ENCODE data around the gene KLF6.

KLF6 gene

DNA sequence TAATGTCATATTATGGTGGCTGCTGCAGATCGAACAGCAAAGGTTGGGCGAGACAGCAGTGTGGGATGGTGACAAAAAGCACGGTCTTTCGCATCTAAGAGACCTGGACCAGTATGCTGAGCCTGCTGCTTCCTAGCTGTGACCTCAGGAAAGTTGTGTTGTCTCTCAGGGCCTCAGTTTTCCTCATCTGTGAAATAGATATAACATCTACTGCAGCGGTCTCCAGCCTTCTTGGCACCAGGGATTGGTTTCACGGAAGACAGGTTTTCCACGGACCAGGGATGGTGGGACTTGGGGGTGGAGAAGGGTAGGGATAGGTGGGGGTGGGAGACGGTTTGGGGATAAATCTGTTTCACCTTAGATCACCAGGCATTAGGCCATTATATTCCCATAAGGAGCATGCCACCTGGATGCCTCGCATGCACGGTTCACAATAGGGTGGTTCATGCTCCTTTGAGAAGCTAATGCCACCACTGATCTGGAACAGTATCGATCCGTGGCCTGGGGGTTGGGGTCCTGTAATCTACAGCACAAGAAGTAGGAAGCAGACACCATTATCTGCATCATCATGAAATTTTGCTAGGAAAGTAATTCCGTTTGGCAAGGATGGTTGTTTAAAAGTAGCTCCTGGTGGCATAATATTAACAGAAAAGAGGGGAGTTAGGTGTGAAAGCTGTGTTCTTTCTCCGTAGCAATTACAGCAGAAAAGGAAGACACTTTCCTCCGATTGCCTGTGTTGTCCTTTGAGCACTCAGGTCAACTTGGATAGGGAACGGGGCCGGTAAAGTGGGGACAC lies 10.8 kb downstream of the KLF6 start:
- no peak for DNase-seq

DNA sequence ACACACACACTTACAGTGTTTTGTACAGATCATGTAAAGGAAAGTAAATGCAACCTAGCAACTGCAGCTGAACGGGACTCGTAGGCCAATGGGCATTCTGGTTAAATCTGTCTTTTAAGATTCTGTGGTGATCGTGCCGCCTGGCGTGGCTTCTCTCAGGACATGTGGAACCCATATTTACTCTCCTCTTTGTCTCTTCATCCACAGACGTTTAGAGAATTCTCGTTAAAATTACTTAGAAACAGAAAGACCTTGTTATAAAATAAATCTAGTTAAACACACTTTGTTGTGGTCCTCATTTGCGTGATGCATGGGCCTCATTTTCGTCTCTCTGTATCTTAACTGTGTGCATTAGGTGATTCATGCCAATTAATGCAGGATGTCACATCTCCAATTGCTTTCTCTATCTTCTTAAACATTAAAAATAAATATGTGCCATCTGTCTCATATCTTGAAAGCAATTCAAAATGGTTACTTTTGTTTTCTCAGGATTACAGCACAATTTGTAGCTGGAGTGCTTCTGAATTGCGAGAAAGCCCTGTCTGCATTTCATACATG lies 11.5 kb downstream of the KLF6 start:
- no peak for DNase-seq

DNA sequence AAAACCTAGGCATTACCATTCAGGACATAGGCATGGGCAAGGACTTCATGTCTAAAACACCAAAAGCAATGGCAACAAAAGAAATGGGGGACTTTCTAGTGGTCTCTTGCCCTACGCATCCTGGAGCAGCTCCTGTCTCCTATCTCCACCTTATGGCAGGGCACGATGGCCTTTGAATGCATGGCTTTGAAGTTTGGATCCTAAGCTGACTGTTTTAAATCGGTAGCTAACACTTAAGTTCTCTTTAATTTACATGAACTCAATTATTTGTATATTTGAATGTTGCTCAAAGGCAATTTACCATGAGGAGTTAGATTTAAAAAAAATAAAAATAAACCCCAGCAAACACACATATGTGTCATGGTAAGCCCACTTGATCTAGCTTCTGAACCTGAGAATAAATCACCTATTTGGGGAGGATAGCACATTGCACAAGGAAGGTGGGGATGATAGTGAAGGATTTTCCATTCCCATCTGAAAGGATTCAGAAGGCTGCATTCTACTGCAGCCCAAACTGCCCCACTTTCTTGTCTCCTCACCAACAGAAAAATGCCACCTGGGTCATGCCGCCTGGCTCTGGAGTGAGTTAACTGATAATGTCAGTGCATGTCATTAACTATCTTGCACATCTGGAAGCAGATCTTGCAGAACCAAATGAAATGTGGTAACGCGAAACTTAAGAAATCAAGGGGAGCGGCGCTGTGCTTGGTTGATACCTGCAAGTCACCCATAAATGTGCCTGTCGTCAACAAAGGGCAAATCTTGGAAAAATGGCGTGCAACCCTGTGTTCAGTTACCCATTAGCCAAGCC lies 12.4 kb downstream of the KLF6 start:
- DNase-seq: no peak

DNA sequence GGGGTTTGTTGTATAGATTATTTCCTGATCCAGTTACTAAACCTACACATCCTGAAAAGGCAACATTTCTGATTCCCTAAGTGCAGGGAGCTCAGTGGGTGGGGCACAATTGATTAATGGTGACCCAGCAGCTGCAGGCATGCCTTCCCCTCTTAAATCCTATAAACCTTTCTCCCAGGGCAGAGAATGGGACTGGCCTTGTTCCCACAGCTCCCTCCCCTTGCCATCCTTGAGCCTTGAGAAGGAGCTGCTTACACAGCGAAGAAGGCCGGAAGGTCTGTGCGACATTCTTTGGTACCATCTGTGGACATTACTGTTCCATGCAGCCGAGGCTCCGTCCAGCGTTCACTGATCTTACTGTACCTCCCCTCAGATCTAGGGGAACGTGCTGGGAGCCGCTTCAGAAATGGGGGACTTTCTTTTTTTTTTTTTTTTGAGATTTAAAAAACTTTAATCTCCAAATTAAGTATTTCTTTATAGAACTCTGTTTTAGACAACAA lies 14.3 kb downstream of the KLF6 start:
- no peak for DNase-seq

DNA sequence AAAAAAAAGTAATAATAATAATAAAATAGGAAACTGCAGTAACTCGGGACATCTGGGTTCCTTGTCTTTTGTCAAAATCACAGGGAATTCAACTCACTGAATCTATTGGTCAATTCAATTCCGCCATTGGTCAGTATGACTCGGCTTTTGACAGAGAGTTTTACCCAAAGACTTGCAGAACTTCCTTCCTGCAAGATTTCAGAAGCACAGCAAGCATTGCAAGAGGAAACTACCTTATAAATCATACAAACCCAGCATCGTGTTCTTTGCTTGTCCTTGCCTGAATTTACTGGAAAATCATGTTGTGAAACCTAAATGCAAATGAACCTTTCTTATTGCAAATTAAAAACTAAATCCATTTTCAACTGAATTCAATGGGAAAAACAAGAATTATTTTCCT lies 15.5 kb downstream of the KLF6 start:
- DNase-seq: no peak

DNA sequence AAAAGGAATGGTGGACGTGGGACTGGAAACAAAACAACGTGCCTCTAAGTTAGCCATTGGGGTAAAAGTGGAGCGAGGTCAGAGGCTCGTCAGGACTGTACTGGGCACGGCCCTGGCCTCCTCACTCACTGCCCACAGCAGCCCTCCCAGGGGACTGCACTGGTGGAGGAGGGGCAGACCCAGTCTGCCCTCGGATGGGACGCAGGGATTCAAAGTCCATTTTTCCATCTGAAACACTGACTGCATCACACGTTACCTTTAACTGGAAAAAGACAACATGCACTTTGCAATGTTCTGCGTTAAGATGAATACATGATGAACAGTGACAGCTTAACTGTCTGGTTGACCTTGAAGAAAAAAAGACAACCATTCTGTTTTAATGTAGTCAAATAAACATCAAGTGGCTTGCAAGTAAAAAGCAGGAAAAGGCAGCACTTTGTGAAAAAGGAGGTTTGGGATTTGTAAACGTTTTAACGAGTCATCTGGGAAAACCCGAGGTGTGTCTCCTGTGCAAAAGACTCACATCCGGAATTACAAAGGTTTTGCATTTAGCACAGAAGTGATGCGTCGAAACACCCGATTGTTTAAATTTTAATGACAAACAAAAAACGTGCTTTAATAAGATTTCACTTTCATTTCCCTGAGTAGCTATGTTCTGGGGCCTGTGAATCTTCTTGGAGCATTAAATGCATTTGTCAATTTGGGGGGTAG lies 18.8 kb downstream of the KLF6 start:
- no peak for DNase-seq

DNA sequence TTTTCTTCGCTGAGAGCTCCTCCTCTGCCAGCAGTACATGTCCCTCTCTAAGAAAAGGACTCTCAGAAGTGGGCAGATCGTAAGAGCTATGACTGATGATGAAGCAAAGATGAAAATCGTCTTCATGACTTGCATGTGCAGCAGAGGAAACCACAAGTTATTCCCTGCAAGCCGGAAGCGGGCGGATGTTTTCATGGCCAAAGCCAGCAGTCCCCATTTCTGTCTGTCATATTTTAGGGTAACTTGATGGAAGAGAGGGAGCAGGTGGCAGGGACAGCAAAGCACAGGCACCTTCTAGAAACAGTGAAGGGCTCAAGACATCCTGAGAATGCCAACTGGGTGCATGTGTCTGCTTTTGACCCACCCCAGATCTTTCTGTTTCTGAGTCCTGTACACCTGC lies 19.9 kb downstream of the KLF6 start:
- peak; percentile 60 for DNase-seq

DNA sequence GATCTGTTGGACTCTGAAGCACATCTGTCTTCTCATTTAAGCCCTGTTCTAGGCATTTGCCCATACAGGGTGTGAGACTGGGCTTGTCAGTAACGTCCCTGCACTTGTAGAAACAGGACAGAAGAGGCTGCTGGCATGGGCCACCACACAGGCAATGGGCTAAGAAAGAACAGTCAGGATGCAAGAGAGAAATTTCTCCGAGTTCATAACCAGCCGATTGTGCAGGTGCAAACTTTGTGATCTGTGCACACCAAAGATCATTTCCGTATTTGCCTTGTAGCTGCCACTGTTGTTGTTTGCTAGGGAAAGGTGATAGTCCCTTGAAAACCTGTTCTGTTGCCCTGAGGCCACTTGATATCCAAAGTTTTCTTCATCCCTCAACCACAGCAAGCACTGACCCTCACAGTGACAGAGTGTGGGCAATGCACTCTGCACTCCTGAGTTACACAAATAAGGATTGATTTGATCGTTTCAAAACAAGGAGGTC lies 20.3 kb downstream of the KLF6 start:
- DNase-seq: no peak

DNA sequence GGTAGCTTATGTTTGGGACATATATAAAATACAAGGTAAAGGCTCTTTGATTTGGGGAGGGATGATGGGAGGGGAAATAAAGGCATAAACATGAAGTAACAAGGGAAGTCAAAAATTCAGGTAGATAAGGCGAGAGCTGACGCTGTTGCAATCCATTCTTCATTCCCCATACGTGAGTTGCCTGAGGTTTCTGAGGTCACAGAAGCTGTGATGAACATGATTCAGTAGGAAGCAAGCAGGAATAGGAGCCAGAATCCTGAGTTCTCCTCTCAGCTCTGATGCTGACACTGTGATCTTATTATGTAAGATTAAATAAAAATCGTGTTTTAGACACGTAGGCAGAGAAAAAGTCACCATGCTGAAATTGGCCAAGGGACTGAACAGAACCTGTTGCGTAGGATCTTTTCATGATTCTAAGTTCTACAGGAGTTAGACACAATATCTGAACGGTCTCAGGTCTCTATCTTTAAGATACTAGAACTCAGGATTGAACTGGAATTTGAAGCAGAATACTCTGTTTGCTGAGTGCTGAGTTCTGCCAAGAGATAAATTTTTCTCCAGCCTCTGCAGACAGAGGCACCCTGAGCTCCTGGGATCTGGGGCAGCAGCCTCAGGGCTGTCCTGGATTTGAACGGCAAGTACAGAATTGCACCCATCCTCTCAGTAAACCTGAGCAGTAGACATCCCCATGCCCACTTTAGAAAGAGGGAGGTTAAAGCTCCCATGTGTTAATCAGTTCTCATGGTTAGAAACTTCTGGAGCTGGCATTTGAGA lies 21.0 kb downstream of the KLF6 start:
- no peak for DNase-seq

DNA sequence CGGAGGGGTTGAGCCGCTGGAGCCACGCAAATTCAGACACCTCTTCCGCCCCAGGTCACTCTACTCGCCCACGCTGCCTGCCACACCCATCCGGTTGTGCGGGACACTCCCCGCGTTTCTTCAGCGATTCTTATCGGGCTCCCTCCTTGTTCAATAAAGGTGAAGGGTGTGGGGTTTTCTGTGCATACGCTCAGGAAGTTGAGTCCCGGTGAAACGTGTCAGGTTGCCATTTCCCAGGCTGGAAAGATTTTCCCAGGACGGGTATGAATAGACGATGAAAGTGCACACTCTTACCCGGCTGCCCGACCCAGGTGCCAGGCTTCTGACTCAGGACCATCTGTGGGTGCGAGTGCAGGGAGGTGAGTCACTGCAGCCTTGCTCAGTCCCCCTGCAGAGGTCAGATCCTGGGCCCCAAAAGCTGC lies 22.0 kb downstream of the KLF6 start:
- peak; percentile 38 for DNase-seq

DNA sequence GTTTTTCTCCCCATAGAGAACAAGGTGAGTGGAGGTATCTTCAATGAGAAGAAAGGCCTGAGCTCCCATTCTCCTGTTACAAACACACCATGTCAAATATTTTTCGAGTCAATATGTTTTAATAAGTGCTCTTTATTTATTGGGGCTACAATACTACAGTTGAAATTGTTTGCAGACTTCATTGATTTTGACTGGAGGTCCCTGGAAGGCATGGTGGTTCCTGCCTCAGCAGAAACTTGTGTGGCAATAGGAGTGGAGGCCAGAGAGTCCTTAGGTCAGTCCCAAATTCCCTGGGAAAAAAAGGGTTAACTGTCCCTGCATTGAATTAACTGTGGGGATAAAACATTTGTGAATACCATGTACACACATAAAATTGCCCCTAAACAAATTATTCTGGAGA lies 22.7 kb downstream of the KLF6 start:
- DNase-seq: no peak

DNA sequence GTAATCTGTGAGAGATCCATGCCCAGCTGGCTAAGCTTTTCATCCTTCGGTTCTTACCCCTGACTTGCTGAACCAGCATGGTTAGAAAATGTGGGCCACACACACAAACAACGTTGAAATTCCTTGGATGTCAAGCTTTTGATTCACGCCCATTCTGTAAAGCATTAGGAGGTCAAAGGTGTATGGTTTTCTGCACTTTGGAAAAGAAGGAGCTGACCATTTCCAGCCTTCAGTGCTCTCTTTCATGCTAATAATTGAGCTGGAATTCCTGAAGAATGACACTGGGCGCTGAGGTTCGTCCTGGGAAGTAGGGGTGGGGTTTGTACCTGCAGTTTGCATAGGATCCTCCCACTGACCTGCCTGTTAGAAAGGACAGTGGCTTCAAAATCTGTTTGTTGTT lies 23.1 kb downstream of the KLF6 start:
- DNase-seq: no peak

DNA sequence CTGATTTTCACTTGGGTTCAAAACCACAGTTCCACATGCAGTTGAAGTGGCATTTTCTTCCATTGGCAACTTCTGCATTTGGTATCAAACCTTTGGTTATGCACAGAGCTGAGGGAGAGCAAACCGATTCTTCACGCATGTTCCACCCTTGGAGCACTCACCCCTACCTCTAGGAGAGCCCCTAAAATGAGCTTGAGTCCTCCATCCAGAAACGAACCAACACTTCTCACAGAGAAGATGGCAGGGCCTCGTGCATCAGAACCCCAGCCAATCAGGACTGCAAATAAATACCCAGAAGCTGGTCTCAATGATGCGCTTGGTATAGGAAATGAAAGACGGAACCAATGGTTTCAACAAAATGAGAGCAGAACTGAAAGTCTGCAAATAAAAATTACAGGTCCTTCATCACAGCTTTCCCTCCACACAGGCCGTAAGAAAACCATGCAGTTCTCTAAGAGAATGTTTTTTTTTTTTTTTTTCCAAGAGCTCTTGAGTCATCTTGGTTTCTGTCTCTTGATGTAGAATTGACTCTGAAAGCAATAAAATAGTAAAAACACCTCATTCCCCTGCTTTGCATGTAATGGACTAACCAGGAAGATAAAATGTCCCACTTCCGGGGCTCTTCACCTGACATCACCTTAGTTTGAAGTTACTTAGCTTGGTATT lies 23.9 kb downstream of the KLF6 start:
- DNase-seq: peak; percentile 40

DNA sequence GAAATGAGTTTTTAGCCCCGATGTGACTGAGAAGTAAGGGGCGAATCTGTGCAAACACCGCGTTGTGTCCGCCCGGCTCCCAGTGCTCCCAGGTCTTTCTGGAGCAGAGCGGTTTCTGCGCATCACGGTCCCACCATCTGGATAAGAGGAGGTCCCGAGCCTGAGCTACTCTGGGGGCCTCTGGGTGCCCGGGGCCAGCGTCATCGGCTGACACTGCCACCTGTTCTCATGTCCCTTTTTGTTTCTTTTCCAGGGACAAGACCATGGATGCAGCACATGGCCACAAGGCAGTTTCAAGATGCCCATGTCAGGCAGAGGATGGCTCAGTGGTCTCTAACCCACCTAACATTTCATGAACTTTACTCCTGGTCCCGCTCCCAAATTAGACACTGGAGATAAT lies 24.9 kb downstream of the KLF6 start:
- DNase-seq: no peak

DNA sequence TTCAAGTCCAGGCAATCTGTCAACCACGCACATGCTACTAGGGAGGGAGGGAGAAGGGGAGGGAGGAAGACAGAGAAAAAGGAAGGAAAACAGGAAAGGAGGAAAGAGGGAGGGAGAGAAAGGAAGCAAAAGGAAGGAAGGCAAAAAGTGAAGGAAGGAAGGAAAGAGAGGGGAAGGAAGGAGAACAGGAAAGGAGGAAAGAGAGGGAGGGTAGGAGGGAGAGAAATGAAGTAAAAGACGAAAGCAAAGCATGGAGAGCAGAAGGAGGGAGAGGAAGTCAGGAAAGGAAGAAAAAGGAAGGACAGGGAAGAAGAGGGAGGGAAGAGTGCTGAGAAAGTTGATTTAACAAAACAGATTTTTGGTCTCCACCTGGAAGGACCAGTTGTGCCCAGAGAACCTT lies 25.6 kb downstream of the KLF6 start:
- no peak for DNase-seq

DNA sequence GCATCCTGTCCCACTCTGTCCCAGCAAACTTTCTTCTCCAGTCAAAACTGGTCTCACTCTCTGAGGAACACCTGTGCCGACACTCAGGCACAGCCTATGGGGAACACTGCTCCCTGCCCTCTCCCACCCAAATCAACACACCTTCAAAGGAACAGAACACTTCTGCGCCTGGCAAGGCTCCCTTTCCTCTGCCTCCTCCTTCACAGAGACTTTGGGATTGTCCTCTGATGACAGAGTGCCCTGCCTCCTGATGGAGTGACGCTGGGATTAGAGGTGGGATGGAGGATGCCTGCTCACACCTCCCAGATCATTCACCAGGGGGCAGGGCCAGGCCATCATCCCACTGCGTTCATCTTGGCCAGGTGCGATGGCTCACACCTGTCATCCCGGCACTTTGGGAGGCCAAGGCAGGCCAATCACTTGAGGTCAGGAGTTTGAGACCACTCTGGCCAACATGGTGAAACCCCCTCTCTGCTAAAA lies 26.5 kb downstream of the KLF6 start:
- no peak for DNase-seq

DNA sequence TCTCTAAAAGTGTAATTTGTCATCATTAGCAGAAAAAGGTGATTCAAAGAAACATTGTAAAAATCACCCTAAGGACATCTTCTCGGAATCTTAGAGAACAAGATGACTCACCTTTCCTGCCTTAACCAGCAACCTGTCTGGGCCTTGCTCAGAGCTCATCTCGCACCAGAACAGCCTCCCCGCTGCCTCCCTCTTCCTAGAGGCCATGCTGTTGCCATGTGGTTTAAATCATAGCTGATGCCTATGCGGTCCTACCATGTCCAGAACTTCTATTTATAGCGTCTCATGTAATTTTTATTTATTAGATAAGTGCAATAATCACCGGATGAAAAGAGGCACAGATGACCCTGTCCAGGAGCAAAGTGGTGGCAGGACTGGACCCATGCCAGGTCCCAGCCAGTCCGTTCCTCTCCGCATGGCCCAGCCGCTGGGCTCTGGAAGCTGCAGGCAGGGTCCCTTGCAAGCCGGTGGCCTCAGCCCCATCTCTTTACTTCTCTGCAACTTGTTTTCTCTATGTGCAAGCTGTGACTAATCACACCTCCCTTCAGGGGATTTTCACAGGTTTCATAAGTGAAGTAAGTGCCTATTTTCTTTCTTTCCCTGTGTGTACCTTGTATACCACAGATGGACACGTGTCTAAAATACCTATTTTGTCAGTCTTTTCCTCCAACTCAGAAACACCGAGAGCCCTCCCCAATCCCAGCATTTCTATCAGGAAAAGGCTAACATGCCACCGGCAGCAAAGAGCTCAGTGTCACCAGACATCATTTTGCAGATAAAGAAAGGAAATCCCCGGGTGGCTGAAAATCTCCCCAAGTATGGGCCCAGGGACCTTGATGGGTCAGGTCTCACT lies 27.1 kb downstream of the KLF6 start:
- DNase-seq: peak; percentile 76

DNA sequence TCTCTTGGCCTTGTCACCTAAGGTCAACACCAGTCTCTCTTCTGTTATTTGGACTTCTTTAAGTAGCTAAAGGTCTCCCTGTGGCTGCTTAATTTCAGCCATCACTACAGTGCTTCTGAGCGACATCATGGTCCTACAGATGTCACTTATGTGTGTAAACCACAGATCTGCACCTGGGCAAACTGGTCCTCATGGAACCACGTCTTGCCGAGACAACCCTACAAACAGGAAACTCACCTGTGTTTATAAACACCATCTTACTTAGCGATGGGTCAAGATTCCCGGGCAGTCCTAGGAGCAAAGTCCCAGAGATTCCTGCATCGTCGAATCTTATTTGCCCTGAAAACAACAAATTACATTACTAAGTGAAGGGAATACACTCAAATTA lies 27.8 kb downstream of the KLF6 start:
- peak; percentile 31 for DNase-seq

DNA sequence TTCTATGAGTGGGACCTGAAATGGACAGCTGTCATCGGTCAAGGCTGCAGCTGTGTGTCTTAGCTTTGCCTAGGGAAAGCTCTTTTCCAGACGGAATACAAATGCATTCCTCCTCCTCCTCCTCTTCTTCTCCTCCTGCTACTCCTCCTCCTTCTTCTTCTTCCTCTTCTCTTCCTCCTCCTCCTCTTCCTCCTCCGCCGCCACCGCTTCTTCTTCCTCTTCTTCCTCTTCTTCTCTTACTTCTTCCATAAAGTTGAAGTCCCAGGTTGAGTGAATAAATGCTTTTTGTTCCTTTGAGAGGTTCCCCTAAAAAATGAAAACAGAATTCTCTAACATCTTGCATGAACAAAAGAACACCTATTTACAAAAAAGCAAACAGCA lies 28.7 kb downstream of the KLF6 start:
- no peak for DNase-seq
